HG03457 (cell line): ENCODE measurements around the gene NUTM2G.
"Not testable (repeated sequence)": the region's sequence is repeated elsewhere in the genome, so short reads cannot be mapped to it uniquely, and the experiment has no call there.

Experiments
- ATAC-seq: cut with Tn5 transposase; IDR thresholded peaks from one replicate; pipeline ENCODE4 v1.9.1; 2021; ENCODE audit warnings: moderate number of reproducible peaks; ENCODE audit not compliant: unreplicated experiment

NUTM2G gene

GRCh38 chr9:96941628-96942027 lies 13.0 kb downstream of the NUTM2G start:
- not testable (repeated sequence) for ATAC-seq

GRCh38 chr9:96942181-96942580 lies 13.5 kb downstream of the NUTM2G start:
- not testable (repeated sequence) for ATAC-seq

- ATAC-seq, result not testable (repeated sequence)
Observed at GRCh38 chr9:96949346-96949745, 20.7 kb downstream of the NUTM2G start.

GRCh38 chr9:96950539-96950938 lies 21.9 kb downstream of the NUTM2G start:
- not testable (repeated sequence) for ATAC-seq

GRCh38 chr9:96967591-96967990 lies 38.9 kb downstream of the NUTM2G start:
- ATAC-seq, result not testable (repeated sequence)

- not testable (repeated sequence) for ATAC-seq
Observed at GRCh38 chr9:96972552-96972951, 43.9 kb downstream of the NUTM2G start.

- ATAC-seq, result not testable (repeated sequence)
Observed at GRCh38 chr9:96974037-96974436, 45.4 kb downstream of the NUTM2G start.

GRCh38 chr9:96983496-96984122 lies 55.0 kb downstream of the NUTM2G start:
- ATAC-seq, result not testable (repeated sequence)

- not testable (repeated sequence) for ATAC-seq
Observed at GRCh38 chr9:96984139-96984538, 55.5 kb downstream of the NUTM2G start.

- not testable (repeated sequence) for ATAC-seq
Observed at GRCh38 chr9:96984887-96985286, 56.2 kb downstream of the NUTM2G start.
